DND-41 (cell line): ENCODE data around the gene PGLYRP3.

Experiments
- CTCF ChIP-seq: IDR thresholded peaks from 2 replicates; pipeline ENCODE4 v1.5.1; 2012; ENCODE audit warnings: borderline replicate concordance, low read length, moderate library complexity, mild to moderate bottlenecking; ENCODE audit not compliant: poor library complexity, severe bottlenecking; ENCODE audit errors: extremely low read depth
- EZH2 ChIP-seq: IDR thresholded peaks from 3 replicates; pipeline ENCODE4 v1.6.1; 2012; ENCODE audit warnings: borderline replicate concordance, low read depth, mild to moderate bottlenecking, moderate library complexity, low read length, inconsistent platforms; ENCODE audit not compliant: severe bottlenecking

- TF ChIP-seq CTCF = no peak
- no peak for TF ChIP-seq EZH2
Measured at GRCh38 chr1:153333902-153334301, 21.1 kb upstream of the PGLYRP3 start.
